Measurements from ENCODE around the gene APBA2. TPM values are rescaled to one million over a fixed set of nuclear protein-coding genes. Genes with fewer than 3 reads are reported as not detected.

The APBA2 gene
- total and polyA plus RNA-seq, 2 of the 13 experiments (the other 11 are each of a cell fraction or from before 2014, with no cell fraction given), result 0.62 to 2.3 TPM

- no peak overlapping the region for H3K27ac ChIP-seq (ENCODE audit: extremely low read length, insufficient read depth, low read length)
- no peaks in the 10 kb centered on the region for H3K36me3 ChIP-seq (replicated peaks in 1 of 2; ENCODE audit: control insufficient read depth in 1 of 2, insufficient read depth in 2 of 2, low read length in 2 of 2)
- no TSS peak for BruUV-seq (replicated peaks)
- no peak overlapping the region for H3K4me3 ChIP-seq (replicated peaks in 1 of 3; ENCODE audit: insufficient read depth in 1 of 3, low read depth in 2 of 3, low read length in 3 of 3)
- H3K9me3 ChIP-seq (ENCODE audit: low read length), result no peaks in the 10 kb centered on the region
- TF ChIP-seq, protein P1, sequence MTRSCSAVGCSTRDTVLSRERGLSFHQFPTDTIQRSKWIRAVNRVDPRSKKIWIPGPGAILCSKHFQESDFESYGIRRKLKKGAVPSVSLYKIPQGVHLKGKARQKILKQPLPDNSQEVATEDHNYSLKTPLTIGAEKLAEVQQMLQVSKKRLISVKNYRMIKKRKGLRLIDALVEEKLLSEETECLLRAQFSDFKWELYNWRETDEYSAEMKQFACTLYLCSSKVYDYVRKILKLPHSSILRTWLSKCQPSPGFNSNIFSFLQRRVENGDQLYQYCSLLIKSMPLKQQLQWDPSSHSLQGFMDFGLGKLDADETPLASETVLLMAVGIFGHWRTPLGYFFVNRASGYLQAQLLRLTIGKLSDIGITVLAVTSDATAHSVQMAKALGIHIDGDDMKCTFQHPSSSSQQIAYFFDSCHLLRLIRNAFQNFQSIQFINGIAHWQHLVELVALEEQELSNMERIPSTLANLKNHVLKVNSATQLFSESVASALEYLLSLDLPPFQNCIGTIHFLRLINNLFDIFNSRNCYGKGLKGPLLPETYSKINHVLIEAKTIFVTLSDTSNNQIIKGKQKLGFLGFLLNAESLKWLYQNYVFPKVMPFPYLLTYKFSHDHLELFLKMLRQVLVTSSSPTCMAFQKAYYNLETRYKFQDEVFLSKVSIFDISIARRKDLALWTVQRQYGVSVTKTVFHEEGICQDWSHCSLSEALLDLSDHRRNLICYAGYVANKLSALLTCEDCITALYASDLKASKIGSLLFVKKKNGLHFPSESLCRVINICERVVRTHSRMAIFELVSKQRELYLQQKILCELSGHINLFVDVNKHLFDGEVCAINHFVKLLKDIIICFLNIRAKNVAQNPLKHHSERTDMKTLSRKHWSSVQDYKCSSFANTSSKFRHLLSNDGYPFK (CRISPR knock-in tag; IDR thresholded peaks at IDR 0.05; ENCODE audit: borderline replicate concordance), result no peak
- no peak for TF ChIP-seq TAF15 (IDR thresholded peaks at IDR 0.05; ENCODE audit: low read depth, low read length, poor library complexity, severe bottlenecking)
- no peak for TF ChIP-seq ZNF256 (CRISPR knock-in tag; conservative IDR thresholded peaks at IDR 0.05)
- no peak for TF ChIP-seq SALL2 (CRISPR knock-in tag; IDR thresholded peaks at IDR 0.05)
- in situ Hi-C loops (cut with HindIII; ENCODE audit: extremely low pct_ligation_motif_present, low pct_unique_long_range_greater_than_20kb) (no loop called here), intact Hi-C loops (cut with micrococcal nuclease; ENCODE audit: unreplicated experiment) (no loop called here)
- no peak overlapping the region for H3K9ac ChIP-seq (ENCODE audit: insufficient read depth, low read depth, low read length)
- no peak for ATAC-seq
- H4K20me1 ChIP-seq (ENCODE audit: insufficient read depth, low read length), result no peaks in the 10 kb centered on the region
- H2AFZ ChIP-seq (ENCODE audit: low read length), result no peak overlapping the region
- H3K4me1 ChIP-seq (ENCODE audit: insufficient read depth, low read length), result no peaks in the 10 kb centered on the region
- CTCF ChIA-PET (ENCODE audit: low intra/inter-chr PET ratio, low total read pairs), result no interaction called here
- no peak overlapping the region for H3K4me2 ChIP-seq (ENCODE audit: low read depth, low read length)
- FAIRE-seq, result no peak
- POLR2A ChIA-PET, result no interaction called here
- H3K79me2 ChIP-seq (ENCODE audit: insufficient read depth, low read length), result no peaks in the 10 kb centered on the region
- H3K27me3 ChIP-seq (ENCODE audit: control insufficient read depth in 1 of 2, insufficient read depth in 2 of 2, low read length in 2 of 2), result no peaks in the 10 kb centered on the region; a peak in 1 of 5 replicates
- DNase-seq (ENCODE audit: low spot score), result no peak
- no CpG with 5 or more reads among the region's 5 CpGs for WGBS (ENCODE audit: low lambda C conversion rate)
These were observed 224.4 kb downstream of the APBA2 start for GRCh38 chr15:29110176-29110575.

DNA sequence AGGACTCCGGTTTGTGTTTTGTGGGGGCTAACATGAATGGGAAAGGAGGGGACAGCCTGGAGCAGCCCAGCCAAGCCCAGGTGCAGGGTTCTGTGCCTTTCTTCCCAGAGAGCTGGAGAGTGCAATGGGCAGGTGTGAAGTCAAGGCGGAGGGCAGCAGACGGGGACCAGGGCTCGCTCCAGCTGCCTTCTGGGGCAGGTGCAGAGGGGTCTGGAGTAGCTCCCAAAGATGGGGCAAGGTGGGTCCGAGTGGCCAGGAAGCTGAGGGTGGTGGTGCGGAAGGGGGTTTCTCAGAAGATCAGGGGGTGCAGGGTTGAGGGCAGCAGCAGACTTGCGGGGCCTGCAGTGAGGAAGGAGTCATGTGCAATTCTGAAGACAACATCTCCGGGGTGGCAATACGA is 225.0 kb downstream of the APBA2 start:
- Histone ChIP-seq H3K79me2 (ENCODE audit: insufficient read depth, low read length) (no peaks in the 10 kb centered on the region), H3K4me1 (ENCODE audit: insufficient read depth, low read length) (no peaks in the 10 kb centered on the region), H3K4me3 (replicated peaks in 1 of 3; ENCODE audit: insufficient read depth in 1 of 3, low read depth in 2 of 3, low read length in 3 of 3) (no peak overlapping the region), H3K36me3 (replicated peaks in 1 of 2; ENCODE audit: control insufficient read depth in 1 of 2, insufficient read depth in 2 of 2, low read length in 2 of 2) (no peaks in the 10 kb centered on the region), H2AFZ (ENCODE audit: low read length) (no peak overlapping the region), H3K9me3 (ENCODE audit: low read length) (no peaks in the 10 kb centered on the region), H4K20me1 (ENCODE audit: insufficient read depth, low read length) (no peaks in the 10 kb centered on the region), H3K27ac (ENCODE audit: extremely low read length, insufficient read depth, low read length) (no peak overlapping the region), H3K4me2 (ENCODE audit: low read depth, low read length) (no peak overlapping the region), H3K9ac (ENCODE audit: insufficient read depth, low read depth, low read length) (no peak overlapping the region), H3K27me3 (ENCODE audit: control insufficient read depth in 1 of 2, insufficient read depth in 2 of 2, low read length in 2 of 2) (no peaks in the 10 kb centered on the region; a peak in 1 of 5 replicates)
- ATAC-seq, result no peak
- intact Hi-C loops (cut with micrococcal nuclease; ENCODE audit: unreplicated experiment) (no loop called here), in situ Hi-C loops (cut with HindIII; ENCODE audit: extremely low pct_ligation_motif_present, low pct_unique_long_range_greater_than_20kb) (no loop called here)
- BruUV-seq (replicated peaks), result no TSS peak
- FAIRE-seq, result no peak
- WGBS (ENCODE audit: low lambda C conversion rate), result 52% methylated on average over 9 of the region's 9 CpGs
- no peak for DNase-seq (ENCODE audit: low spot score)
- ChIA-PET POLR2A (no interaction called here), CTCF (ENCODE audit: low intra/inter-chr PET ratio, low total read pairs) (no interaction called here)
- no peak for TF ChIP-seq HNRNPUL1 (IDR thresholded peaks at IDR 0.05; ENCODE audit: low read depth, low read length)
- TF ChIP-seq ZNF543 (CRISPR knock-in tag; IDR thresholded peaks at IDR 0.05), result no peak
- TF ChIP-seq THAP7 (CRISPR knock-in tag; IDR thresholded peaks at IDR 0.05), result no peak
- TF ChIP-seq GPN1 (CRISPR knock-in tag; IDR thresholded peaks at IDR 0.05; ENCODE audit: borderline replicate concordance), result no peak
- no peak for TF ChIP-seq ZNF567 (CRISPR knock-in tag; IDR thresholded peaks at IDR 0.05; ENCODE audit: borderline replicate concordance)
- no peak for TF ChIP-seq IRF2 (CRISPR knock-in tag; IDR thresholded peaks at IDR 0.05)
- TF ChIP-seq FOSL2 (CRISPR knock-in tag; IDR thresholded peaks at IDR 0.05), result no peak
- TF ChIP-seq KLF13 (CRISPR knock-in tag; IDR thresholded peaks at IDR 0.05), result no peak
- TF ChIP-seq ZNF737 (CRISPR knock-in tag; IDR thresholded peaks at IDR 0.05; ENCODE audit: borderline replicate concordance), result no peak
- TF ChIP-seq ELF4 (CRISPR knock-in tag; IDR thresholded peaks at IDR 0.05; ENCODE audit: borderline replicate concordance), result no peak
- TF ChIP-seq NFE2 (CRISPR knock-in tag; IDR thresholded peaks at IDR 0.05), result no peak
- TF ChIP-seq AKAP8 (CRISPR knock-in tag; IDR thresholded peaks at IDR 0.05), result no peak
- TF ChIP-seq ZNF101 (CRISPR knock-in tag; IDR thresholded peaks at IDR 0.05; ENCODE audit: borderline replicate concordance, low read depth), result no peak
- TF ChIP-seq MEF2D (CRISPR knock-in tag; IDR thresholded peaks at IDR 0.05), result no peak

All from HepG2 (cell line).